ENCODE results near the gene MTUS2.
"Not testable (repeated sequence)": the region's sequence is repeated elsewhere in the genome, so short reads cannot be mapped to it uniquely, and the experiment has no call there.

Gene MTUS2

GRCh38 chr13:29324601-29325000, 504.5 kb downstream of the MTUS2 start:
- DNase-seq (ENCODE audit: low read depth) = no peak

- DNase-seq (ENCODE audit: low read depth) = no peak
Observed at GRCh38 chr13:29328501-29328900, 508.4 kb downstream of the MTUS2 start.

GRCh38 chr13:29336356-29336755, 516.2 kb downstream of the MTUS2 start:
- DNase-seq (ENCODE audit: low read depth) = no peak

- no peak for DNase-seq (ENCODE audit: low read depth)
Observed at GRCh38 chr13:29339386-29340272, 519.5 kb downstream of the MTUS2 start.

- DNase-seq (ENCODE audit: low read depth) = not testable (repeated sequence)
Observed at GRCh38 chr13:29345860-29346582, 525.9 kb downstream of the MTUS2 start.

GRCh38 chr13:29355029-29355428, 534.9 kb downstream of the MTUS2 start:
- DNase-seq (ENCODE audit: low read depth) = no peak

GRCh38 chr13:29359181-29359580, 539.0 kb downstream of the MTUS2 start:
- no peak for DNase-seq (ENCODE audit: low read depth)

GRCh38 chr13:29361716-29362115, 541.6 kb downstream of the MTUS2 start:
- DNase-seq (ENCODE audit: low read depth) = no peak

GRCh38 chr13:29362849-29363604, 542.9 kb downstream of the MTUS2 start:
- DNase-seq (ENCODE audit: low read depth) = no peak

GRCh38 chr13:29369060-29369743, 549.1 kb downstream of the MTUS2 start:
- no peak for DNase-seq (ENCODE audit: low read depth)

GRCh38 chr13:29379281-29379680, 559.1 kb downstream of the MTUS2 start:
- no peak for DNase-seq (ENCODE audit: low read depth)

- no peak for DNase-seq (ENCODE audit: low read depth)
Observed at GRCh38 chr13:29379865-29380264, 559.7 kb downstream of the MTUS2 start.

- DNase-seq (ENCODE audit: low read depth) = no peak
Observed at GRCh38 chr13:29382021-29382420, 561.9 kb downstream of the MTUS2 start.

GRCh38 chr13:29383476-29383875, 563.3 kb downstream of the MTUS2 start:
- no peak for DNase-seq (ENCODE audit: low read depth)

- no peak for DNase-seq (ENCODE audit: low read depth)
Observed at GRCh38 chr13:29384466-29384865, 564.3 kb downstream of the MTUS2 start.

- no peak for DNase-seq (ENCODE audit: low read depth)
Observed at GRCh38 chr13:29384871-29385270, 564.7 kb downstream of the MTUS2 start.

- no peak for DNase-seq (ENCODE audit: low read depth)
Observed at GRCh38 chr13:29386246-29386645, 566.1 kb downstream of the MTUS2 start.

GRCh38 chr13:29390598-29390997, 570.5 kb downstream of the MTUS2 start:
- DNase-seq (ENCODE audit: low read depth) = not testable (repeated sequence)

GRCh38 chr13:29396446-29396845, 576.3 kb downstream of the MTUS2 start:
- no peak for DNase-seq (ENCODE audit: low read depth)

- no peak for DNase-seq (ENCODE audit: low read depth)
Observed at GRCh38 chr13:29397265-29397664, 577.1 kb downstream of the MTUS2 start.

- DNase-seq (ENCODE audit: low read depth) = no peak
Observed at GRCh38 chr13:29402166-29402636, 582.1 kb downstream of the MTUS2 start.

GRCh38 chr13:29405401-29405800, 585.3 kb downstream of the MTUS2 start:
- no peak for DNase-seq (ENCODE audit: low read depth)

Data from HS-27A (cell line).